H1 (cell line): ENCODE measurements around the gene SPDYE16. TPM values are rescaled to one million over a fixed set of nuclear protein-coding genes. Genes with fewer than 3 reads are reported as not detected.

ENCODE experiments used
- GTF2F1 ChIP-seq: IDR thresholded peaks from 2 replicates; pipeline ENCODE4 v1.6.1; 2012; ENCODE audit warnings: low read depth, low read length, improper control_type of control experiment, borderline replicate concordance
- PHF8 ChIP-seq: fragments of 200-600 bp; sonication (generic); conservative IDR thresholded peaks from 2 replicates; pipeline ENCODE4 v1.7.1; 2012; ENCODE audit warnings: low read depth, mild to moderate bottlenecking, inconsistent platforms, low read length, moderate library complexity
- POLR2A ChIP-seq, 2 experiments: IDR thresholded peaks; 1 replicate in 1 of 2; 2 replicates in 1 of 2; pipeline ENCODE4 v1.6.1; 2011; ENCODE audit warnings: low read depth in 2 of 2, low read length in 2 of 2, mild to moderate bottlenecking in 2 of 2; ENCODE audit errors: control extremely low read depth in 1 of 2
- TAF7 ChIP-seq: optimal IDR thresholded peaks from 2 replicates; pipeline ENCODE3; 2011; ENCODE audit warnings: low read depth, mild to moderate bottlenecking, inconsistent platforms, low read length, moderate library complexity, borderline replicate concordance
- polyA plus RNA-seq, 7 experiments: library from polyadenylated mRNA; depleted of rRNA in 3 of 7; stranded (reverse) in 5 of 7; unstranded in 2 of 7; fragments of >200 nt in 5 of 7; fragments of 200-250 nt in 2 of 7; gene quantifications; 1 replicate in 5 of 7; 2 replicates in 1 of 7; 4 replicates in 1 of 7; pipeline versions ENCODE4 v1.2.1 to v1.2.3, GENCODE V29; 2011 to 2013; ENCODE audit warnings: missing spikeins in 2 of 7, mixed read lengths in 2 of 7
- total RNA-seq: library from RNA; stranded (reverse); fragmentation: NEBNext Ultra II Directional; extraction: Animal tissue kit (Norgen Biotek cat#: 25700); gene quantifications from 2 replicates; pipeline ENCODE4 v1.2.1, GENCODE V29; 2021

Gene SPDYE16
- total and polyA plus RNA-seq, 2 of the 8 experiments (the other 6 are each of a cell fraction or from before 2014, with no cell fraction given), result not detected

- TF ChIP-seq PHF8 (no peak), TAF7 (no peak), GTF2F1 (no peak), POLR2A (IDR thresholded peaks at IDR 0.05; ENCODE audit: control extremely low read depth in 1 of 2, low read depth in 2 of 2, low read length in 2 of 2) (no peak)
- TF ChIP-seq, all 59 proteins: peak for 0
Observed at GRCh38 chr7:76515999-76516443, 27.1 kb downstream of the SPDYE16 start (continued).
